ENCODE results near the gene CHDH.

- TF ChIP-seq CTCF (IDR thresholded peaks at IDR 0.05) (peak in 4 of 5 experiments; percentile 28 to 62 (median 44)), POLR2A (IDR thresholded peaks at IDR 0.05) (peak in 1 of 2 donors; percentile 16), EP300 (IDR thresholded peaks at IDR 0.05) (peak in 1 of 2 donors; percentile 65)
Observed at GRCh38 chr3:53842436-53843194, 3.6 kb downstream of the CHDH start.
